T-helper 22 cell (primary cell): Measurements from ENCODE around the gene GET4.
"Not testable (repeated sequence)": the region's sequence is repeated elsewhere in the genome, so short reads cannot be mapped to it uniquely, and the experiment has no call there.

ENCODE experiments used
- DNase-seq: peaks from one replicate; pipeline ENCODE4 v3.0.0-alpha.2; 2020; ENCODE audit warnings: low read depth

Gene GET4

DNA sequence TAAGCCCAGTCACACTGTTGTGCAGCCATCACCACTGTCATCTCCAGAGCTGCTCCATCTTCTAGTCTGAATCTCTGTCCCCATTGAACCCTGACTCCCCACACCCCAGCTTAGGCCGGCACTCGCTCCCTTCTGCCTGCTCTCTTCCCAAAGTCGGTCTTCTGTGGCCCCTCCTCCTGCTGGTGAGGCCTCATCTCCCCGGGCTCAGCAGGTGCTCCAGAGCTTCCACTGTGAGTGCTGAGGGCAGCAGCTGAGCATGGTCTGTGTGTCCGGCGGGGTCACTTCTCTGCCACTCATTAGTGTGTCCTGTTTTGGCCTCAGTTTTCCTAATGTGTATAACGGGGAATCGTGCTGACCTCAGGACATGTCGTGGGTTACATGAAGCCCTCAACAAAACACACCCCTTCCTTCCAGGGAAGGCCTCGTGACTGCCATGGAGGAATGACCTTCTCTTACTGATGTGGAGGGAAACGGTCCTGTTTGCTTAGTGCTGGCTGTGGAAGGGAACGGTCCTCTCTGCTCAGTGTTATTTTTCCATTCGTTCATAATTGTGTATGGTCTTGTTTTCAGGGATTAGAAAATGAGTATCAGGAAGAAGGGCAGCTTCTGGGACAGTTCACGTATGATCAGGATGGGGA is 4.3 kb upstream of the GET4 start:
- DNase-seq, result no peak

DNA sequence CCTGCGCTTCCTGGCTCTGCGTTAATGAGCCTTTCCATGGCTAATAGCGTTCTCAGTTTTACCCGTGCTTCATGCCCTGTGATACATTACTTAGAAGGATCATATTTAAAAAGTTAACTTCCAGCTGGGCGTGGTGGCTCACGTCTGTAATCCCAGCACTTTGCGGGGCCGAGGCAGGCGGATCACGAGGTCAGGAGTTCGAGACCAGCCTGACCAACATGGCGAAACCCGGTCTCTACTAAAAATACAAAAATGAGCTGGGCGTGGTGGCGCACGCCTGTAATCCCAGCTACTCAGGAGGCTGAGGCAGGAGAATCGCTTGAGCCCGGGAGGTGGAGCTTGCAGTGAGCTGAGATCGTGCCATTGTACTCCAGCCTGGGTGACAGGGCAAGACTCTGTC is 3.7 kb upstream of the GET4 start:
- not testable (repeated sequence) for DNase-seq

DNA sequence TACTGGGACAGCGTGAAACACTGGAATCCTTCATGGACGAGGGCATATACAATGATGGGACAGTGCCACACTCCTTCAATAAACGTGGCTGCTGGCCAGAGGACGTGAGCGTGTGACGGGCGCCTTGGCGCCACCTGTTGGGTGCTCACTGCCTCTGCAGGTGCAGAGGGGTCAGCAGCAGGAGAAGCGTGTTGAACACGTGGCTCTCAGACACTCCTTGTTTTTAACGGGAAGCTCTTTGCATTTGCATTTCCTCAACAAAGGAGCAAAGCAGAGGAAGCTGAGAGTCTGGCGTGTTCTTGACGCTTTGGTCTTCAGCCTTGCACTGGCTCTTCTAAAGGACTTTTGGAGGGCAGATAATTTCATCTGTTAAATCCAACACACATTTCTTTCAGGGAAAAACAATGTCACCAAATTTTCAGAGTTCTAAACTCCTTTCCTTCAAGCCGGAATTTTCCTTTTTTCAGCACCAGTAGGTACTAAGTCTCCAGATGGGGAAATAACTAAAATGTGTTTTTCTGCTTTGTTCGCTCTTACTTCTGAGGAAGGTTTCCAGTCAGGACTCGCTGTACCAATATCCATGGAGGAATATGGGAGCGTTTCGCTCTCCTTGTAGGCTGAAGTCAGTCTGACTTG is 2.9 kb upstream of the GET4 start:
- DNase-seq, result peak; percentile 40

DNA sequence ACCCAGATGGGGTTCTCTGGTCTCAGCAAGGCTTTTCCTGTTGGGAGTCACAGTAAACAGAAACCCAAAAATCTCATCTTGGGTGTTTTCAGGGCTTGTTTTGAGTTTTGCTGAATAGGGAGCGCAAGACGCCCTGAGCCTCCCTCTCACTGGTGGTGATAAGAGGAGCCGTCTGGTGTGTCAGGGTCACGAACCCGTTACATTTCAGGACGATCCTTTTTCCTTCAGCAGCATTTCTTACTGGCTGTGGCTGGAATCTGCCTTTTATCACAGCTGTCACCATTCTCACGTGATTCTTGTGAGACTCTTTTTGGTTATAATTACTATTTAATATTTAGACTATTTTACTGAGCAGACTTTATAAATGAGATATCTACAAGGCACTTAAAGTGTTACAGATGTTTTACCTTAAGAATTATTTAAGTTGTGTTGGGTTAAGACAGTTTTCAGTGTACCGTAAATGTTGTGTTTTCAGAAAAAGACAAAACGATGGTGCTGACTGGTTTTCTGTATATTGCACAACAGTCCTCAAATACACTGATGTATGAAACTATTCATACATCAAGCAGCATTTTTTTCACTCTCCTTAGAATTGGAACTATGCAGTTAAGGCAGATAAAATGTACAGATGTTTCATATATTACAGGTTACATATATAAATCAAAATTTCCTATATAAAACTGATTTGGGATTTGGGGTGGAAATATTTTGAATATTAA is 2.2 kb upstream of the GET4 start:
- DNase-seq, result no peak

DNA sequence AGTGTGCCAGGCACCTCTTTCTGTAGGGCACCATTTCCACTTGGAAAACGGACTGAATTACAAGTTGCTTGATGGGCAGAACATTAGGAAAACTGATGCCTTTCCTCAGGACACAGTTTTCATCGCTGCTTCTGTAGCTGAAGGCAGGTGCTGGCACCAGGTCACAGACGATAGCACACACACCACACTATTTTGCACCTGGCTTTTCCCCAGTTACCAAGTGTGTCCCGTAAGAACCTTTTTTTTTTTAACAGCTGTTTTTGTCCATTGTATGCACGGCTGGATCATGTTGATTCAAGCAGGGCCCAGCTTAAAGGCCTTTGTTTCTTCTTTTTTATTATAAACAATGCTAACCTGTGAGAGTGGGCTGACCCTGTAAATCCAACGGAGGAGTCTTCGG is 1.3 kb upstream of the GET4 start:
- no peak for DNase-seq

DNA sequence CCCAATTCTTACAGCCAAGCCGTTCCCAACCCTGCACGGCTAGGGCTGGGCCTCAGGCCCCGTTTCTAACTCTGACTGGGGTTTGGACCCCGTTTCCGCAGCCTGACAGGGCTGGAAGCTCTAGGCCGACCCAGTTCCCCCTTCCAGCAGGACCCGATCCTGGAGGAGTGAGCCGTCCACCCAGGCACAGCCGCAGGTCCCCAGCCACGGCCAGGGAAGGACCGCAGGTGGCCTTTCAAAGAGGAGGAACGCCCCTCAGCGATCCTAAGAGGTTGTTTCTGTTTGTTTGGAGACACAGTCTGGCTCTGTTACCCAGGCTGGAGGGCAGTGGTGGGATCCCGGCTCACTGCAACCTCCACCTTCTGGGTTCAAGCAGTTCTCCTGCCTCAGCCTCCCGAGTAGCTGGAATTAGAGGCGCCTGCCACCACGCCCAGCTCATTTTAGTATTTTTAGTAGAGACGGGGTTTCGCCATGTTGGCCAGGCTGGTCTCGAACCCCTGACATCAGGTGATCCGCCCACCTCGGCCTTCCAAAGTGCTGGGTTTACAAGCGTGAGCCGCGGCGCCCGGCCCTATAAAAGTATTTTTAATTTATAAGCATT is 778 bp upstream of the GET4 start:
- no peak for DNase-seq

DNA sequence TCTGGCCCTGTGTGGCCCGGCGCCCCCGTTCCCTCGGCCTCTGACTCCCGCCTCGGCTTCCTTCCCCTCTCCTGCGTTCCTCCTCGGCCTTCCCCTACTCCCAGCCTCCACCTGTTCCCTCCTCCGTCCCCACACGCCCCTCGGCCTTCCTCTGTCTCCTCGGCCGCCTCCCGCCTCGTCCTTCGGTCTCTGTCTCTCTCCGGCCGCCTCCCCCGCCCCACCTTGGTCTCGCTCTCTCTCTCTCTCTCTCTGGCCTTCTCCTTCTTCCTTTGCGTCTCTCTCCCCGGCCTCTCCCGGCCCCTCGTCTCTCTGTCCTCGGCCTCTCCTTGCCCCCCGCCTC is 588 bp downstream of the GET4 start:
- no peak for DNase-seq

DNA sequence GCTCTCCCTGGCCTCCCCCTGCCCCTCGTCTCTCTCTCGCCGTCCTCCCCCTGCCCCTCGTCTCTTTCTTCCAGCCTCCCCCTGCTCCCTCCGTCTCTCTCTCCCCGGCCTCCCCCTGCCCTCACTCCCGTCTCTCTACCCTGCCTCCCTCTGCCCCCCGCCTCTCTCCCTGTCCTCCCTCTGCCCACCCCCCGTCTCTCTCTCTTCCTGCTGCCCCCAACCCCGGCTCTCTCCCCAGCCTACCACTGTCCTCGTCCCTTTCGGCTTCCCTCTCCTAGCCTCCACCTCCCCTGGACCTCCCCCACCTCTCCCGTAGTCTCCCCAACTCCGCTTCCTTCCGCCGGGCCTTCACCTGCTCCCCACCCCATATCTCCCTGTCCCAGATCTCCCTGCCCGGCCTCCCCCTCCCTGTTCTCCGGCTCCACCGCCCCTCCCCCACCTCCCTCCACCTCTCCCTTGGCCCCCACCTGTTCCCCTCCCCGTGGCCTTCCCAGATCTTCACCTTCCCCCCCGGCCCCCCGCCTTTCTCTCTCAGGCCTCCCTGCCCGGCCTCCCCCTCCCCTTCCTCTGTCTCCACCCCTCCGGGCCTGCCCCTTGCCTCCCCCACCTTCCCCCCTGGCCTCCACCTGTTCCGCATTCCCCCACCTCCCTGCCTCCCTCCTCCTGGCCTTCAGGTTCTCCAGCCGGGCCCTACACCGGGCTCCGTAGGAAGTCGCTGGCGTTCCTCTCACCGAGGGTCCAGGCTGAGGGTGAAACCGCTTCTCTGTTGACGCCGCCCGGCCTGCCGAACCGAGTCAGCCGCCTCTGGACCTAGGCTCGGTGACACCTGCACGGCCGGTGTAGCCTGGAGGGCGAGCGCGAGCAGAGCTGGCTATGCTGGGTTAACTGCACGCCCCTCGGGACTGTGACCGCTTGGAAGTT is 1.2 kb downstream of the GET4 start:
- DNase-seq, result no peak

DNA sequence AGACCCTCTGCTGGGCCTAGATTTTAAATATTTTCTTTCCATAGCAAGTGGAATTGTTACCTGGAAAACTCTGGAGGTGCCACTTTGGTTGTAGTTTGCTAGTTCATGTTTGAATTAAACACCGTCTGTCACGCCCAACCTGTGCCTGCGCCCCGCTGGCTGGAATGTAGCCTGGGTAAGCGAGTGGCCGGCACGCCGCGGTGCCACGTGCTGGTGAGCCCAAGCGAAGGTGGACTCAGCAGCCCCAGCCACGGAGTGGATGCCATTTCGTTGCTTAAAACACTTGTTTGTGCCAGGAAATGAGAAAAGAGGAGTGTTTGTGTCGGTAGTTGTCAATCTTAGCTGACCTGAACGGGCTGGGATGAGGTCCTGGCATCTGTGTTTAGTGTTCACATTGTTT is 2.7 kb downstream of the GET4 start:
- no peak for DNase-seq

DNA sequence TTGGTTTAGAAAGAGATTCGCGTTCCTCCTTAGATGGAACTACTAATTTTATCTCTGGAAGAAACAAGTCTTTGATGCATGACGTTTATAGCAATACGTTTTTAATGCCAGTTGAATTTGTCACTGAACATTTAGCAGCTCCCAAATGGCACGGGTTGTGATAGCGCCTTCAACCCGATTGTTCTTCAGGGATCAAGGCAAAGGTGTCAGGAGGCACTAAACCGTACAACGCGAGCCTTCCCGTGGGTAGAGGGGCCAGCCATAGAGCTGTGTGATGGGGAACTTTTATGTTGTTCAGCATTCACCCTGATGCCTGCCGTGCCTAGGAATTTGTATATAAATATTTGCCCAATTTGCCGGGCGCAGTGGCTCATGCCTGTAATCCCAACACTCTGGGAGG is 3.4 kb downstream of the GET4 start:
- DNase-seq, result no peak

DNA sequence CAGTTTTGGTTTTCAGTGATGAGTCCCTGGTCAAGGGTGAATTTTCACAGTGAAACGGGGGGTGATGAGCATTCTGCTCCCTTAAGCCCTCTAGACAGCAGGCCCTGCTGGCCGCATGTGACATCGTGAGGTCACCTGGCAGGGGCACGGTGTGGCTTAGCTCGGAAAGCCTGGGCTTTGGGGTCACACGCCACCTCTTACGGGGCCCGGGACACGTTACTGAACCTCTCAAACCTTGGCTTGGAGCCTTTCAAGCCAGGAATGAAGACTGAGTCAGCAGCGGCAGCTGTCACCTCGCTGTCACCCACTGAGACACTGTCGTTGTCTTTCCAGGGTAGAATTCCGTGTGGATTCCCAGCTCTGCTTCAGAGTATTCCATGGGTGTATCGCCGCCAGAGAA is 4.1 kb downstream of the GET4 start:
- DNase-seq, result no peak

DNA sequence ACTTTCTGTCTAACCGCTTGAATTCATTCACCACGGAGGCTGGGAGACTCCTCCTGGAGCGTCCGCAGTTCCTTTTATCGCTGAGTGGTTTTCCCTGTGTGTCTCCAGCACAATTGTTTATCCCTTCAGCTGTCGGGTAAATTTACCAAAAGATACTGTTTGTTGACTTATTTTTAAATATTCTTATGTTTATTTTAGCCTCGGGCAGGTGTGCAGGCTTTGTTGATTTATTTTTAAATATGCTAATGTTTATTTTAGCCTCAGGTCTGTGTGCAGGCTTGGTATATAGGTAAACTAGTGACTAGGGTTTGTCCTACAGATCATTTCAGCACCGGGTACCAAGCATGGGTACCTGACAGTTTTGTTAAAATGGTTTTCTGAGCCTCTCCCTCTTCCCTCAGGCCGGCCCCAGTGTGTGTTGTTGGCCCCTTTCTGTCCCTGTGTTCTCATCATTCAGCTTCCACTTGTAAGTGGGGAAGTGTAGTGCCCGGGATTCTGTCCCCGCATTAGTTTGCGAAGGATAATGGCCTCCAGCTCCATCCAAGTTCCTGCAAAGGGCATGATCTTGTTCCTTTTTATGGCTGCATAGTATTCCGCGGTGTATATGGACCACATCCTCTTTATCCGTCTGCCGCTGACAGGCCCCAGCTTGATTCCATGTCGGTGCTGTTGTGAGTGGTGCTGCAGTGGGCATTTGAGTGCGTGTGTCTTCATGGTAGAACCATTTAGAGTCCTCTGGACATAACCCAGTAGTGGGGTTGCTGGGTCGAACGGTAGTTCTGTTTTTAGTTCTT is 5.3 kb downstream of the GET4 start:
- DNase-seq, result no peak

DNA sequence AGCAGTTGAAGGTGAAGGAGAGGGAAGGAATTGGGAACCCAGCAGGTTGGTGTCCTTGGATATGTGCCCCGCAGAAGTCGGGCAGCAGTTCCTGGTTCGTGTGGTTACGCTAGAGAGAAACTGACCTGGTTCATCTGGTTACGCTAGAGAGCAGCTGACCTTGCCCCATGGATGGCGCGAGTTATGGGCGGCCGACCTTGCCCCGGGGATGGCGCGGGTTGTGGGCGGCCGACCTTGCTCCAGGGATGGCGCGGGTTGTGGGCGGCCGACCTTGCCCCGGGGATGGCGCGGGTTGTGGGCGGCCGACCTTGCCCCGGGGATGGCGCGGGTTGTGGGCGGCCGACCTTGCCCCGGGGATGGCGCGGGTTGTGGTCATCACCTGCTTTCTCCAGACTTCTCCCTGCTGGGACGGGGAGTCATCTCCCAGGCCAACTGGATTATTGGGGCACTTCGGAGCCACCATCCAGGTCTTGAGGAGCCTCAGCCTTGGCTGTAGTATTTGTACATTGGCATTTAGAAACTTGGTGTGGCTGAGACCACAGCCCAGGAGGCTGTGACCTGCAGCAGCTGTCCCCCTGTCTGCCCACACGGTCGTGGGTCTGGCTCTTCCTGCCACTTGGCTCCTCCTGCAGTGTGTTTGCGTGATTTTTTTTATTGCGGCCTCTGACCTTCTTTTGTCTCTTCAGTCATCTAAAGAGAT is 6.1 kb downstream of the GET4 start:
- DNase-seq, result no peak

DNA sequence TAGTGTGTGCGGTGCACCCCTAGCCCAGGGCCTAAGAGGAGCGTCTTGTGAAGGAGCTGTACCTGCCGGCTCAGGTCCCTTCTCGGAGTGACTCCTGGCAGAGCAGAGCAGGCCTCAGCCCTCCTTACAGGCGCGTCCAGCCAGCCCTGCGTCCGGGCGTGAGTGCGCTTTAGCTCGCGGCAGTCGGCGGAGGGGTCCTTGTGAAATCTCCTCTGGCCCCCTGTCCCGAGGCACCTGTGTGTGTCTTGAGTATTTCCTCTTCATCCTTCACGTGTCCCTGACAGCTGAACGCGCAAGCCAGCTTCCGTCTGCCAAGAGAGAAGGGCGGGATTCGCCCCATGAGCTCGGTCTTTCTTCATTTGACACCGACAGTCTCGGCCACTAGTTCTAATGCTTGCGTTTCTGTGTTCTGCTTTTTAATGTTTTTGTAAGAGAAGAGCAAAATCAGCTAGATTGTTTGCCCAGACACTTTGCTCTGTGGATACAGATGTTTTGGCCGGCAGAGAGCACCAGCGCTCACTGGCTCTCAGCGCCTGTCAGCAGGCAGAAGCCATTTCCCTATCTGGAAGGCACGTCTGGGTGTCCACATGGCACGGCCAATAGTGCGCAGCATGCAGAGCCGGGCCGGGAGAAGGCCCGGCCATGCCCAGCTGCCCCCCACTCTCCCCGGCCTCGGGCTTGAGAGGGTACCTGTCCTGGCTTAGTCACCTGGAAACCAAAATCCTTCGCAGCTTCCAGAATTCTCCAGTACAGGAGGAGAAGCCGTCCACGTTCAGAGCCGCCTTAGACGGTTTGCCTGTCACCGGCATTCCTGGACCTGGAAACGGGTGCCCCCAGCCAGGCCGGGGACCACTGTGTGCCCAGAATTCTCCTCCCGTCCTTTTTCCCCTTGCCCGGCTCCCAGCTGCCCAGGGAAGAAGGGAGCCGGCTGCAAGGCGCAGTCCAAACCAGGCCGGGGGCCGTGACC is 7.0 kb downstream of the GET4 start:
- DNase-seq, result no peak

DNA sequence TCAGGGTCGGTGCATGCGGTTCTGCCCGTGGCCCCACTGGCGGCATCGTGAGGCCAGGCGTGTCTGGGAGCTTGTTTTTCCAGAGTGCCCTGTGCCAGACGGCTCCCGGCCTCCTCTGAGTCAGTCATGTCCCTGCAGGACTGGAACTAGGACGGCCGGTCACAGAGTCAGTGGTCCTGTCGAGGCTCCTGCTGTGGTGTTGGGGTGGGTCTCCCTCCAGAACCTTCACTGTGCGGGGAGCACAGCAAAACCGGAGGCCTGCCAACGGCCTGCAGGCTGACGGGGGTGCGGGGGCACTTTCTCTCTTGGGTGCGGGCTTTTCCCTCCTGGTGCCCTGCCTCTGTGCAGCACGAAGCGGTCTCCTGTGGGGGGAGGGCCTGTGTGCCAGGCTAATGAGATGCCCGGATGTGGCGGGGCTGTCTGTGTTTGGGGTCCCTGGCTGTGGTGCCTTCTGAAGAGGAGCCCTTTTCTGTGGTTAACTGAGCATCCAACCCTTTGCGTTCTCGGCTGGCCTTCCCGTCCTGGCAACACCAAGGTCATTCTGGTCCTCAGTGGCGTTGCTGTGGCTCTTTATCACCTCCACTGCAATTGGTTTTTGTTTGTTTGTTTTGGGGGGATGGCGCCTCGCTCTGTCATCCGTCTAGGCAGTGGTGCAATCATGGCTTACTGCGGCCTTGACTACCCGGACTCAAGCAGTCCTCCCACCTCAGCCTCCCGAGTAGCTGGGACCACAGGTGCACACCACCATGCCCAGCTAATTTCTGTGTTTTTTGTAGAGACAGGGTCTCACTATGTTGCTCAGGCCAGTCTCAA is 8.0 kb downstream of the GET4 start:
- DNase-seq, result no peak

DNA sequence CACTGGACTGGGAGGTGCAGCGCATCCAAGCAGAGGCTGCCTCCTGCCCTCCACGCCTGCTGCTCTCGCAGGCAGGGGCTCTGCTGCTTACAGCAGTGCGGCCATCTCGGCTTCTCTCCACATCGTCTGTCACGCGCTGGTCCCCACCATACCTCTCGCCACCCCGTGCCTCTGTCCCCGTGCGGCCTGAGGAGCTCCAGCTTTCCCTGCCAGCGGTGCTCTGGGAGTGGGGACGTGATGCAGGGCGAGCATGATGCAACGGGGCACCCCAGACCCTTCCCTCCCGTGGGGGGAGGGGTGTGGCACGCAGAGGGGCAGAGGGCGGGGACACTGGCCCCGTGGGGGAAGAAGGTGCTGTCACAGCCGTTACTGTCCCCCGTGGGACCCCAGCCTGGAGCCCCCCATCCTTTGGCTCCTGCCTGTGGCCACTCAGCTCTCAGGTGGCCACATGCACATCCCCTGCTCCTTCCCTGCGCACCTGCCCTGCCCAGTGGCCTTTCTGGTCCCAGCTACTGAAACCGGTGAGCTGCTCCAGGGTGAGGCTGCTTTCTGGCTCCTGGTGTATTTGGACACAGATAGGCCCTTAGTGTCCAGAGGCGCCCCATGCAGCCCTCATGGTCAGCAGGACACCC is 9.0 kb downstream of the GET4 start:
- no peak for DNase-seq

DNA sequence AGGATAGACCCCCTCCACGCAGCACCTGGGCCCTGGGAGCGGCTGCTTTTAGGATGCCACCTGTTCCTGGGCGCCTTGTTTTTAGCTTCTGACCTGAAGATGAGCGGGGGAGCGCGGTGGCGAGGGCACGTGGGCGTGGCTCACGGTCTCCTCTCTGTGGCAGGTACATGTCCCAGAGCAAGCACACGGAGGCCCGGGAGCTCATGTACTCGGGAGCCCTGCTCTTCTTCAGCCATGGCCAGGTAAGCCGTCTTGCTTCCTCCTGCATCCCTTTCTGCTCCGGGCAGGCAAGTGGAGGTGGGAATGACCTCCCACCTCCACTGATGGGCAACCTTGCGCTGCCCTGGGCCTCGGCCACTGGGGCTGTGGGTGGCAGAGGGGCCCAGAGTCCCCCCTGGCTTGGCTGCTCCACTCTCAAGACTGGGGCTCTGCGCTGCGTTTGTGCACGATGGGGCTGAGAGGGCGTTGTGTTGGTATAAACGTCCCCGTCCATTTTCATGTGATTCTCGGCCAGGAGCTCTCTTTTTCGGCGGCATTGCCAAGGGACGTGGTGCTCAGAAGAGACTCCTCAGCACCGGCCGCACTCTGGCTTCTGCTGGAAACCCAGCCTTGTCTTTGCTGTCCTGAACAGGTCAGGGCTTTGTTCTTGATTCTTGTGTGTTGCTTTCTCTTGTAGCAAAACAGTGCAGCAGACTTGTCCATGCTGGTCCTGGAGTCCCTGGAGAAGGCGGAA is 9.7 kb downstream of the GET4 start:
- DNase-seq, result no peak
